ENCODE measurements around the gene ENAH.

The ENAH gene

GRCh38 chr1:225467193-225468020, 185.5 kb downstream of the ENAH start:
- peak; percentile 87 for DNase-seq

DNA sequence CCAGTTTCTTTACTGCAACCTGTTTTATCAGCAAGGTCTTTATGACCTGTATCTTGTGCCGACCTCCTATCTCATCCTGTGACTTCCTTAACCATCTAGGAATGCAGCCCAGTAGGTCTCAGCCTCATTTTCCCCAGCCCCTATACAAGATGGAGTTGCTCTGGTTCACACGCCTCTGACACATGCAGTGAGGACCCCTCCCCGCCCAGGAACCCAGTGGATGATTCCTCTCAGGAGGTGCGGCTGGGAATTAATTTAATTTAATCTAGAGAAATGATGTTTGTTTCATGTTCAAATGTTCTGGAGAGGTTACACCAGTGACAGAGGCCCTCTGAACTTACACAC, 186.1 kb downstream of the ENAH start:
- no peak for DNase-seq

DNA sequence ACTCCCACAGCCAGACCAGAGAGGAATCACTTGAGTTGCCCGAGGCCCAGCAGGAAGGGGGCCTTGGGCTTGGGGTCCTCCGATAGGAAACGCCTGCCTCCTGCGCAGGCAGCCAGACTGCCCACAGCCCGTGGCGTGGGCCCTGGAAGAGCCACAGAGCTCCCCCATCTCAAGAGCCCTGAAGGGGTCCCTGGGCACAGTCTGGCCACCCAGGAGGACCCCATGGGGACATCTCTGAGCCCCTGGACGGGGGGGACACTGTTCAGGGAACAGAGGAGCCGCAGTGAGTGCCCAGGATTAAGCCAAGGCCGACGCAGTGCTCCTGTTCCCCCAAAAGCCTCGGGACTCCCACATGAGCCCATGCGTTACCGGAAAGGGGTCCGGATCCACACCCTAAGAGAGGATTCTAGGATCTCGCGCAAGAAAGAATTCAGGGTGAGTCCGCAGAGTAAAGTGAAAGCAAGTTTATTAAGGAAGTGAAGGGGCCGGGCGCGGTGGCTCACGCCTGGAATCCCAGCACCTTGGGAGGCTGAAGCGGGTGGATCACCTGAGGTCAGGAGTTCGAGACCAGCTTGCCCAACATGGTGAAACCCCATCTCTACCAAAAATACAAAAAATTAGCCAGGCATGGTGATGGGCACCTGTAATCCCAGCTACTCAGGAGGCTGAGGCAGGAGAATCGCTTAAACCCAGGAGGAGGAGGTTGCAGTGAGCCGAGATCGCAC, 187.0 kb downstream of the ENAH start:
- DNase-seq = no peak

GRCh38 chr1:225464851-225465792, 187.8 kb downstream of the ENAH start:
- DNase-seq = no peak

DNA sequence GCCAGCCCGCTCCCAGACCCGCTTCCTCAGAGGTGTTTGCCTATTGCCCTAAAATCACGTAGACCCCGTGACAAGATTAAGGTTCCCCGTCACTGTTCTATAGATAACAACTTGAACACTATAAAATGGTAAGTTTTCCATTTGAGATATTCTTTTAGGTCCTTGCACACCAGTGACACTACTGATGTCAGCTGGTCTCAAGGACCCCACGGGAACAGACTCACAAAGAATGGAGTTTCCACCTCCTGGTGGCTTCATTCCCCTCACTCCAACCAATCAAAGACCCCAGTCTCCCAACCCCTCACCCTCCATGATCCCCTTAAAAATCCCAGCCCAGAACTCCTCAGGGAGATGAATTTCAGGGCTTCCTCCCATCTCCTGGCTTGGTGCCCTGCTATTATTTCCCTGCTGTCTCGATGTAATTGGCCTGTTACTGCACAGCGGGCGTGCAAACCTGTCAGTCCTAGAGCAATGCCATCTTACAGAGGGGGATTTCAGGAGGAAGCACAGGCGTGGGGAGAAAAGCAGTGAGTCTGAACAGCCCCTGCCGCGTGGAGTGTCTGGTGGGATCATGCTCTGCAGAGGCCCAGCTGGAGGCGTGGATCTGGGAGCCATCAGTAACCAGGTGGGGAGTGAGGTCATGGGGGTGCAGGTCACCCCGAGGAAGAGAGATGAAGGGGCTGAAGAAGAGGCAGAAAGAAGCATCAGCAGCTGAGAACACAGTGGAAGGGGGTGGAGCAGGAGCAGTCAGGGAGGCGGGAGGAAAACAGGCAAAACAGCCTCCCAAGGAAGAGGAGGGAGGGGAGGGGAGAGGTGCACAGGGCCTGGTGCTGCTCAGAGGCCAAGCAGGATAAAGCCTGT, 190.0 kb downstream of the ENAH start:
- no peak for DNase-seq

GRCh38 chr1:225462429-225462713, 190.6 kb downstream of the ENAH start:
- DNase-seq = no peak

- DNase-seq = no peak
Measured at GRCh38 chr1:225461533-225462428, 191.1 kb downstream of the ENAH start.

DNA sequence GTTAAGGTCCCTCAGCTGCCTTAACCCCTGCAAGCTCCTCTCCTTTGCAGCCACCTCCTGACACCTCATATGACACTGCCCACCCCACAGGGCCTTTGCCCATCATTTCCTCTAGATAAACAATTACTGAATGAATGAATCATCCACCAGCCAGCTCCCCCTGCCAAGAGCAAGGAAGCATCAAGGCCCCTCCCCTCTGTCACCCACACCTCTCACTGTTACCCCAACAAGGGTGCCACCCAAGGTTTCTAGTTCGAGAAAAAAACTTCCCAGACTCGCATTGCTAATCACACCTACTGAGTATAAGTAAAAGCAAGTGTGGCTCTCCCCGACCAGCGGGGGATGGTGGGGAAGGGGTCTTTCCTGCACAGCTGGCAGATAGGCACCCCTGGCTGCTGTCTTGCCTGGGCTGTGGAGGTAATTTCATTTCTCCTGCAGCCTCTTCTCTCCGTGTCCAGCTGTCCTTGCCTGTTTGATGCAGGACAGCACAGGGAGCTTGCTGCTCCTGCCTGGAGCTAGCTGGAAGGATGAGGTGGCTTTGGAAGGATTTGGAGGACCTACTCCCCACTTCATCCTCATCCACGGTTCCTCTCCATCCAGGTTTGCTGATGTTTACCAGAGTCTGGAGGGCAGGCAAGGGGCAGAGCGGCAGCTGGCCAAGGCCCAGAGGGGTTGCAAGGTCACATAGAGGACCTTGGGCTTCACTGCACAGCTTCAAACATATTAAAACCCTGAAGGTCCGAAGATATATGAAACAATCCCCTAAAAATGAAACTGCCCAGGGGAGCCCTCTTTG, 192.0 kb downstream of the ENAH start:
- peak; percentile 83 for DNase-seq

DNA sequence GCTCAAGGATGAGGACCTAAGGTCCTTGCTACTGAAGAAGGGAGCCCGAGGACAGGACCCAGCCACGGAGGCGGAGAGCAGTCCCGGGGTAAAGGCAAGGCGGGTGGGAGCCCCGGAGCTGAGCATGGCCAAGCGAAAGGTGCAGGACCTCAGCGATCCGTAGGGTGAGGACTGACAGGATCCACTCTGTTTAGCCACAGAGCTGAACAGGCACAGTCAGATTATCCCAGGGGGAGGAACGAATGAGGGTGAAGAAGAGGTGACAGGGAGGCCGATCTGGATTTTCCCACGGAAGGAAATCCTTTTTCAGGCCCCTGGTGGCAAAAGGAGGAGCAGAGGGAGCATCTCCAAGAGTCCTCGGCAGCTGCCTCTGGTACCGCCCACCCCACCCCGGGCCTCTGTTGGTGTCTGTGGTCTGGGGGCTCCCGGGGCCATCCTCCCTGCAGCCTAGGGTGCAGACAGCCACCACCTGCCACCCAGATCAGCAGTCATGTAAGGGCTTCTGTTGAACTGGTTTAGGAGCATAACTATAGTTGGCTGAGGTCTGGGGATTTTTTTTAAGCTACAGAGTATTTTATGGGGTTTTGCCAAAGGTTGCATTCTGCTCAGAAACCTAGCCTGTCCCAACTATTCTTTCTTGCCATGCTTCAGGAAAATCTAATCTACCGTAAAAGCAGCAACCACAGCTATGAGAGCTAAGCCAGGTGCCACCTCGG, 192.7 kb downstream of the ENAH start:
- DNase-seq = no peak

GRCh38 chr1:225458222-225458631, 194.7 kb downstream of the ENAH start:
- DNase-seq = no peak

GRCh38 chr1:225454733-225455132, 198.2 kb downstream of the ENAH start:
- DNase-seq = peak; percentile 69

GRCh38 chr1:225453797-225454648, 198.9 kb downstream of the ENAH start:
- DNase-seq = no peak

DNA sequence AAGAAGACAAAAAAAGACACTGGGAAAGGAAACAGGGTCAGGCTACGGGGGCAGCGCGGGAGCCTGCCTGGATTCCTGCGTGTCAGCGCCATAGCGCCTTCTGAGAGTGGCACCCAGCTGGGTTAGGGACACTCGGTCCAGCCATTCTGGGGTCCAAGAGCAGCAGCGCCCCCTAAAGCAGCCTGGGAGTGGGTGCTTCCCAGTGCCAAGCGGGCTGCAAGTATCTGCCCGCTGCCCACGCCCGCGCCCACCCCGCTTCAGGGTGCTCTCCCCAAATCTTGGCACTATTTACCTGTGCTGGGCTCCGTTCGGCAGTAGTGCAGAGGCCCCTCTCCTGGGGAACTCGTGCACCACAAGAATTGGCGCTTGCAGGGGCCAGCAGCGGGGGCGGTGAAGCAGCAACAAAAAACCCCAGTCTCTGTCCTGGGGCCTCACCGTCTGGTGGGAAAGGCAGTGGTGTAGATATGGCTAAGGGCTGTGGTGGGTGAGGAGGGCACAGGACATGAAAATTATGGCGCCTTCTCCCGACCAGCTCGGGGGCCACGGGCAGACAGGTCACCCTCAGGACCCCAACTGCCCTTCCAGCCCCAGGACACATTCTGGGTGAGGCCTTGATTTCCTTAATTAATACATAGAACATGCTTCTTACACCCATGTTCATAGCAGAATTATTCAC, 200.9 kb downstream of the ENAH start:
- DNase-seq = no peak

DNA sequence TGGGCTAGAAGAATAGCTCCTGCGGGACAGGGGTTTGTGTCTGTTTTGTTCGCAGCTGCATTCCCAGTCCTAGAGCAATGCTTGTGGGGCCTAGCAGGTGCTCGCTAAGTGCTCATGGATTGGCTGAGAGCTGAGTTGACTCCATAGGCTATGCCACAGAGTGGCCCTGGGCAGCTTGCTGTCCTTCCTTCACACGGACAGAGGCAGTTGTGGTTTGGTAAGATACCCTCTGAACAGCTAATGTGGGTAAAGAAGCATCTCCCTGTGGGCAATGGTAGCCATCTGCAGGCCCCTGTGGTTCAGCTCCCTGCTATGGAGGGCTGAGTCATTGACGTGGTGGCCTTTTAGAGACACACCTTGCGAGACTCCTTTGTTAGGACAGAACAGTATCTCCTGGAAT, 201.6 kb downstream of the ENAH start:
- no peak for DNase-seq

- no peak for DNase-seq
Measured at GRCh38 chr1:225450491-225451191, 202.3 kb downstream of the ENAH start.

DNA sequence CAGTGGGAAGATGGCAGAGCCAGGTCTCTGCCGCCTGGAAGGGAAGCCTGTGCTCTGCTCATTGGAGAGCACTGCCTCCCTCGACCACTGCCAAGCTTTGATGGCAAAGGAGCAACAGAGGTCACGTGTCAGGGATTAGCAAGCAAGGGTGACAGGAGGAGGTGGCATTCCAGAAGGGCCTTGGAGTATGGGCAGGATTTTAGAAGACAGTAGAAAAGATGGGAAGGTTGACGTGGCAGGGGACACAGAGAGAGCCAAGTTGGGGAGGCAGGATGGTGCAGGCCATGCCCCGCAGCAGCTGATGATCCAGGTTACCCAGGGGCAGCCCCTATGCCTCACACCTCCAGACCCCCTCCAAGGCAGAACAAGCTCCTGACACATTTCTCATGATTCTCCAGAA, 203.1 kb downstream of the ENAH start:
- no peak for DNase-seq

DNA sequence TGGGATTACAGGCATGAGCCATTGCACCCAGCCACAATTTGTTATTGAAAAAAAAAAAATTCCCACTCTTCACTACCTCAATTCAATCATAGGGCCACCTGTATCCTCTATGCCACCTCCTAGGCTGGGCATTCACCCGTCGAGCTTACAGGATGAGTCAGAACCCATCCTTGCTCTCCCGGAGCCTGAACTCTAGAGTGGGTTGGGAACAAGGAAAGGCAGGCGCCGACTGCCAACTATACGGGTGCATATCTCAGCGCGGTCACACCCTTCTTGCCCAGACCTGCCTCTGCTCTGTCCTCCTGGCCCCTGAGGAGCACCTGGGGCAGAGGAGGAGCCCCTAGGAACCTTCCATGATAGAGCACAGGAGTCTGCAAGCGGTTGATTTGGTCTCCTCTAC, 203.7 kb downstream of the ENAH start:
- DNase-seq = no peak

Measured in CD4-positive, alpha-beta T cell treated with Interleukin-17A for 1 hour (primary cell).